ENCODE results near the gene TMEM106C.

- TF ChIP-seq EP300 (IDR thresholded peaks at IDR 0.05): no peak
- TF ChIP-seq CTCF (IDR thresholded peaks at IDR 0.05): no peak
- TF ChIP-seq POLR2A (IDR thresholded peaks at IDR 0.05): no peak
Observed at GRCh38 chr12:48015954-48016353, 52.6 kb downstream of the TMEM106C start.

Measured in tibial nerve (tissue), 4 donors.